PC-3 (cell line): ENCODE measurements around the gene PACRG. TPM values are rescaled to one million over a fixed set of nuclear protein-coding genes. Genes with fewer than 3 reads are reported as not detected.

Experiments
- ATAC-seq: fragments of 200-7000 bp; cut with Tn5 transposase; 2 replicates; pipeline ENCODE4 v1.9.1; 2020; ENCODE audit warnings: mild to moderate bottlenecking, moderate library complexity
- BruUV-seq: library from RNA; stranded (reverse); fragments of 400-500 nt; replicated peaks from 2 replicates; lab custom pipeline; 2021; lab: Mats Ljungman, UMichigan
- CTCF ChIA-PET: fragments of 300-600 bp; sonication (Branson Sonifier 250); formaldehyde crosslinking; loops from one replicate; lab custom pipeline; 2022; ENCODE audit warnings: antibody characterized with exemption; lab: Charles Lee
- POLR2A ChIA-PET: fragments of 300-600 bp; sonication (Branson Sonifier 250); formaldehyde crosslinking; loops from one replicate; lab custom pipeline; 2022; ENCODE audit warnings: antibody characterized with exemption; ENCODE audit not compliant: unreplicated experiment; lab: Charles Lee
- DNase-seq: peaks from one replicate; pipeline ENCODE4 v3.0.0-alpha.2; 2015
- H2AFZ ChIP-seq: fragments of 300-600 bp; sonication (generic); 2 replicates; pipeline ENCODE4 v1.6.0; 2016; ENCODE audit warnings: antibody characterized with exemption, low read length
- H3F3A ChIP-seq: fragments of 300-600 bp; sonication (generic); one replicate; pipeline ENCODE4 v1.6.0; 2017; ENCODE audit warnings: antibody characterized with exemption, low read length, control low read depth, mild to moderate bottlenecking; ENCODE audit not compliant: unreplicated experiment
- H3K27ac ChIP-seq: fragments of 300-600 bp; sonication (generic); 2 replicates; pipeline ENCODE4 v1.5.1; 2016; ENCODE audit warnings: mild to moderate bottlenecking, low read length
- H3K27me3 ChIP-seq: fragments of 300-600 bp; sonication (generic); 2 replicates; pipeline ENCODE4 v1.6.1; 2016; ENCODE audit warnings: low read length, mixed read lengths
- H3K36me3 ChIP-seq: fragments of 300-600 bp; sonication (generic); 2 replicates; pipeline ENCODE4 v1.6.1; 2016; ENCODE audit warnings: low read depth, mixed run types, low read length, mixed read lengths
- H3K4me1 ChIP-seq: fragments of 300-600 bp; sonication (generic); 2 replicates; pipeline ENCODE4 v1.5.1; 2016; ENCODE audit warnings: low read length; ENCODE audit not compliant: insufficient read depth
- H3K4me2 ChIP-seq: fragments of 300-600 bp; sonication (generic); 2 replicates; pipeline ENCODE4 v1.6.0; 2016; ENCODE audit warnings: low read length
- H3K4me3 ChIP-seq: fragments of 300-600 bp; sonication (generic); 2 replicates; pipeline ENCODE4 v1.5.1; 2016; ENCODE audit warnings: mild to moderate bottlenecking, low read length, mixed read lengths
- H3K79me2 ChIP-seq: fragments of 300-600 bp; sonication (generic); 2 replicates; pipeline ENCODE4 v1.6.1; 2017; ENCODE audit warnings: low read length, mixed read lengths
- H3K9ac ChIP-seq: fragments of 300-600 bp; sonication (generic); 2 replicates; pipeline ENCODE4 v1.6.0; 2016; ENCODE audit warnings: mild to moderate bottlenecking, low read length
- H3K9me2 ChIP-seq: fragments of 300-600 bp; sonication (generic); replicated peaks from 2 replicates; pipeline ENCODE4 v1.6.1; 2016; ENCODE audit warnings: mixed run types, low read length, mixed read lengths
- H3K9me3 ChIP-seq: fragments of 300-600 bp; sonication (generic); 2 replicates; pipeline ENCODE4 v1.6.1; 2016; ENCODE audit warnings: low read length, mixed read lengths
- H4K20me1 ChIP-seq: fragments of 300-600 bp; sonication (generic); 2 replicates; pipeline ENCODE4 v1.6.1; 2016; ENCODE audit warnings: low read length, mixed read lengths
- CTCF ChIP-seq: fragments of 300-600 bp; sonication (generic); conservative IDR thresholded peaks from 2 replicates; pipeline ENCODE4 v1.5.1; 2017; ENCODE audit warnings: antibody characterized with exemption, low read depth, mild to moderate bottlenecking, low read length
- EZH2 ChIP-seq: fragments of 300-600 bp; sonication (generic); IDR thresholded peaks from one replicate; pipeline ENCODE4 v1.6.1; 2017; ENCODE audit warnings: antibody characterized with exemption, mild to moderate bottlenecking, low read length; ENCODE audit not compliant: unreplicated experiment
- EZH2phosphoT487 ChIP-seq: fragments of 300-600 bp; sonication (generic); IDR thresholded peaks from 2 replicates; pipeline ENCODE4 v1.6.1; 2018; ENCODE audit warnings: mild to moderate bottlenecking, antibody characterized with exemption, low read length, borderline replicate concordance
- intact Hi-C: fragments of 100-400 bp; cut with micrococcal nuclease; formaldehyde crosslinking; loops from 2 replicates; pipeline ENCODE4 v1.9.0; 2023
- total RNA-seq: library from RNA; depleted of rRNA; stranded (reverse); fragments of >200 nt; gene quantifications from 2 replicates; pipeline ENCODE4 v1.2.3, GENCODE V29; 2014

Gene PACRG
- total RNA-seq, 1 experiment from 2014 or later = not detected

- Histone ChIP-seq H3F3A (no peaks in the 10 kb centered on the region), H2AFZ (no peak overlapping the region), H3K27me3 (no peaks in the 10 kb centered on the region), H3K27ac (no peak overlapping the region), H3K4me3 (no peak overlapping the region), H3K79me2 (no peaks in the 10 kb centered on the region), H3K36me3 (no peaks in the 10 kb centered on the region), H3K9me3 (no peaks in the 10 kb centered on the region), H3K9ac (no peak overlapping the region), H3K4me2 (no peak overlapping the region), H3K9me2 (no peaks in the 10 kb centered on the region), H3K4me1 (no peaks in the 10 kb centered on the region), H4K20me1 (no peaks in the 10 kb centered on the region)
- ChIA-PET POLR2A (no interaction called here), CTCF (no interaction called here)
- DNase-seq (no peak), ATAC-seq (no peak)
- no peak for TF ChIP-seq EZH2
- TF ChIP-seq CTCF = no peak
- no peak for TF ChIP-seq EZH2phosphoT487
- BruUV-seq = no TSS peak
- intact Hi-C loops = no loop called here
These were observed 565.5 kb downstream of the PACRG start for GRCh38 chr6:163293286-163293685.

GRCh38 chr6:163294734-163295133 lies 567.0 kb downstream of the PACRG start:
- Histone ChIP-seq H3K9ac (no peak overlapping the region), H3K27me3 (no peaks in the 10 kb centered on the region), H2AFZ (no peak overlapping the region), H3K9me2 (no peaks in the 10 kb centered on the region), H3K9me3 (no peaks in the 10 kb centered on the region), H3F3A (no peaks in the 10 kb centered on the region), H3K4me3 (no peak overlapping the region), H3K27ac (no peak overlapping the region), H3K36me3 (no peaks in the 10 kb centered on the region), H3K4me1 (no peaks in the 10 kb centered on the region), H3K79me2 (no peaks in the 10 kb centered on the region), H4K20me1 (no peaks in the 10 kb centered on the region), H3K4me2 (no peak overlapping the region)
- POLR2A ChIA-PET = no interaction called here
- CTCF ChIA-PET = no interaction called here
- TF ChIP-seq EZH2phosphoT487 = no peak
- no peak for TF ChIP-seq EZH2
- intact Hi-C loops = no loop called here
- no TSS peak for BruUV-seq
- ATAC-seq (no peak), DNase-seq (no peak)

GRCh38 chr6:163296835-163297519 lies 569.2 kb downstream of the PACRG start:
- no peaks in the 10 kb centered on the region for H4K20me1 ChIP-seq
- no peak overlapping the region for H3K4me2 ChIP-seq
- no peaks in the 10 kb centered on the region for H3K79me2 ChIP-seq
- no peak overlapping the region for H3K4me3 ChIP-seq
- H2AFZ ChIP-seq = no peak overlapping the region
- no peaks in the 10 kb centered on the region for H3K4me1 ChIP-seq
- H3K9me3 ChIP-seq = no peaks in the 10 kb centered on the region
- no peak overlapping the region for H3K27ac ChIP-seq
- DNase-seq (no peak), ATAC-seq (no peak)
- H3K27me3 ChIP-seq = no peaks in the 10 kb centered on the region
- no peaks in the 10 kb centered on the region for H3K36me3 ChIP-seq
- TF ChIP-seq EZH2phosphoT487 (no peak), CTCF (no peak), EZH2 (no peak)
- no peak overlapping the region for H3K9ac ChIP-seq
- BruUV-seq = no TSS peak
- POLR2A ChIA-PET = no interaction called here
- intact Hi-C loops = no loop called here
- no peaks in the 10 kb centered on the region for H3F3A ChIP-seq
- no peaks in the 10 kb centered on the region for H3K9me2 ChIP-seq
- CTCF ChIA-PET = no interaction called here
